Lower lobe of right lung (tissue), 2 donors: Measurements from ENCODE around the gene PHTF2. TPM values are rescaled to one million over a fixed set of nuclear protein-coding genes. Genes with fewer than 3 reads are reported as not detected.

ENCODE experiments used
- ATAC-seq, 2 donors: fragments of 200-7000 bp; cut with Tn5 transposase; one replicate each; pipeline ENCODE4 v1.9.1; 2020 to 2022; ENCODE audit warnings: mild to moderate bottlenecking in 2 of 2, moderate library complexity in 2 of 2
- DNase-seq: peaks from one replicate; pipeline ENCODE4 v3.0.0-alpha.2; 2020
- H3K27ac ChIP-seq: fragments of 200-600 bp; one replicate; pipeline ENCODE4 v1.8.0; 2022
- H3K27me3 ChIP-seq: fragments of 200-600 bp; one replicate; pipeline ENCODE4 v1.8.0; 2022; ENCODE audit warnings: low read depth
- H3K36me3 ChIP-seq: fragments of 200-600 bp; one replicate; pipeline ENCODE4 v1.8.0; 2022; ENCODE audit warnings: mild to moderate bottlenecking
- H3K4me1 ChIP-seq: fragments of 200-600 bp; one replicate; pipeline ENCODE4 v1.8.0; 2022
- H3K4me3 ChIP-seq: fragments of 200-600 bp; one replicate; pipeline ENCODE4 v1.8.0; 2022; ENCODE audit warnings: mild to moderate bottlenecking
- H3K9me3 ChIP-seq: fragments of 200-600 bp; one replicate; pipeline ENCODE4 v1.8.0; 2022
- CTCF ChIP-seq: fragments of 200-600 bp; IDR thresholded peaks from one replicate; pipeline ENCODE4 v1.8.0; 2022; ENCODE audit warnings: antibody characterized with exemption, mild to moderate bottlenecking
- intact Hi-C: fragments of 100-400 bp; cut with DNase I; formaldehyde crosslinking; loops from one replicate; pipeline ENCODE4 v1.11.0; 2022
- total RNA-seq: library from RNA; stranded (reverse); fragmentation: NEBNext Ultra II Directional; extraction: Animal tissue kit (Norgen Biotek cat#: 25700); gene quantifications from one replicate; pipeline ENCODE4 v1.2.1, GENCODE V29; 2021
- donor health status: DM: no; HTN: yes; CAD: no; lungs with severe emphysema.

PHTF2 gene
- total RNA-seq, 1 donor from 2014 or later = 15.2 TPM

- intact Hi-C loops = no loop called here
- no peak overlapping the region for H3K27ac ChIP-seq
These were observed 37.6 kb upstream of the PHTF2 start for GRCh38 chr7:77760809-77761453.

GRCh38 chr7:77765481-77765880 is 33.1 kb upstream of the PHTF2 start:
- no peak overlapping the region for H3K27ac ChIP-seq

More at GRCh38 chr7:77760809-77761453, 37.6 kb upstream of the PHTF2 start:
- Histone ChIP-seq H3K4me1 (peaks cover 11% of the 10 kb centered on the region), H3K4me3 (no peak overlapping the region), H3K36me3 (peaks cover 2% of the 10 kb centered on the region), H3K27me3 (no peaks in the 10 kb centered on the region), H3K9me3 (no peaks in the 10 kb centered on the region)
- TF ChIP-seq CTCF = no peak
- DNase-seq (no peak), ATAC-seq (peak in 1 of 2 donors; percentile 24)

GRCh38 chr7:77765906-77766800 is 32.4 kb upstream of the PHTF2 start:
- intact Hi-C loops = no loop called here
- peaks cover 28% of the 10 kb centered on the region for H3K36me3 ChIP-seq
- H3K4me3 ChIP-seq = no peak overlapping the region
- peaks cover 11% of the 10 kb centered on the region for H3K4me1 ChIP-seq
- ATAC-seq (peak in 1 of 2 donors; percentile 31), DNase-seq (no peak)
- H3K9me3 ChIP-seq = no peaks in the 10 kb centered on the region
- no peak overlapping the region for H3K27ac ChIP-seq
- no peak for TF ChIP-seq CTCF
- no peaks in the 10 kb centered on the region for H3K27me3 ChIP-seq

More at GRCh38 chr7:77765481-77765880, 33.1 kb upstream of the PHTF2 start:
- intact Hi-C loops = no loop called here
- no peak for DNase-seq
- H3K27me3 ChIP-seq = no peaks in the 10 kb centered on the region
- TF ChIP-seq CTCF = no peak
- peaks cover 21% of the 10 kb centered on the region for H3K36me3 ChIP-seq
- H3K4me1 ChIP-seq = peaks cover 11% of the 10 kb centered on the region
- H3K9me3 ChIP-seq = no peaks in the 10 kb centered on the region
- no peak overlapping the region for H3K4me3 ChIP-seq
- ATAC-seq = no peak

- intact Hi-C loops = no loop called here
- no peak overlapping the region for H3K4me3 ChIP-seq
- ATAC-seq = no peak
- H3K4me1 ChIP-seq = peaks cover 11% of the 10 kb centered on the region
- no peak for TF ChIP-seq CTCF
- peaks cover 30% of the 10 kb centered on the region for H3K36me3 ChIP-seq
- H3K27me3 ChIP-seq = no peaks in the 10 kb centered on the region
- no peak overlapping the region for H3K27ac ChIP-seq
- DNase-seq = no peak
- H3K9me3 ChIP-seq = no peaks in the 10 kb centered on the region
These were observed 31.6 kb upstream of the PHTF2 start for GRCh38 chr7:77766801-77767605.

GRCh38 chr7:77770316-77770715 is 28.3 kb upstream of the PHTF2 start:
- ATAC-seq (no peak), DNase-seq (no peak)
- Histone ChIP-seq H3K27me3 (no peaks in the 10 kb centered on the region), H3K27ac (no peak overlapping the region), H3K9me3 (no peaks in the 10 kb centered on the region), H3K4me1 (peaks cover 11% of the 10 kb centered on the region), H3K36me3 (peaks cover 56% of the 10 kb centered on the region), H3K4me3 (no peak overlapping the region)
- TF ChIP-seq CTCF = no peak
- intact Hi-C loops = no loop called here
